H1 (cell line): ENCODE data around the gene SCRN3. TPM values are rescaled to one million over a fixed set of nuclear protein-coding genes. Genes with fewer than 3 reads are reported as not detected.

Experiments used
- CTCF ChIA-PET: fragments of 300-600 bp; sonication (Branson Sonifier 250); formaldehyde crosslinking; loops from one replicate; lab custom pipeline; 2021; ENCODE audit not compliant: partially characterized antibody; lab: Charles Lee
- POLR2A ChIA-PET: fragments of 300-600 bp; sonication (Branson Sonifier 250); formaldehyde crosslinking; loops from one replicate; lab custom pipeline; 2021; ENCODE audit warnings: inconsistent platforms; ENCODE audit not compliant: partially characterized antibody; lab: Charles Lee
- DNase-seq, 2 experiments: peaks; one replicate each; pipeline versions ENCODE4 v3.0.0 to v3.0.0-alpha.2; 2010 to 2022; ENCODE audit warnings: low spot score in 2 of 2, low read depth in 1 of 2, mixed read lengths in 1 of 2
- FAIRE-seq: peaks from 2 replicates; lab custom pipeline; 2011; peaks lifted over from hg19 to GRCh38; lab: Jason Lieb, UNC
- H2AFZ ChIP-seq: 2 replicates; pipeline ENCODE4 v1.8.1; 2012; ENCODE audit warnings: low read length, inconsistent platforms
- H2AK5ac ChIP-seq: 2 replicates; pipeline ENCODE4 v1.6.1; 2013; ENCODE audit warnings: low read depth, low read length
- H2BK120ac ChIP-seq: replicated peaks from 2 replicates; pipeline ENCODE3; 2013; ENCODE audit warnings: low read depth, low read length, inconsistent platforms
- H2BK12ac ChIP-seq: 2 replicates; pipeline ENCODE4 v1.6.1; 2013; ENCODE audit warnings: low read depth, low read length
- H2BK15ac ChIP-seq: 2 replicates; pipeline ENCODE4 v1.6.1; 2013; ENCODE audit warnings: low read length
- H2BK20ac ChIP-seq: 2 replicates; pipeline ENCODE4 v1.6.1; 2013; ENCODE audit warnings: low read length
- H2BK5ac ChIP-seq: 2 replicates; pipeline ENCODE4 v1.6.1; 2013; ENCODE audit warnings: low read depth, low read length
- H3K14ac ChIP-seq: 2 replicates; pipeline ENCODE4 v1.6.1; 2013; ENCODE audit warnings: inconsistent platforms; ENCODE audit not compliant: insufficient read length
- H3K18ac ChIP-seq: 2 replicates; pipeline ENCODE4 v1.6.1; 2013; ENCODE audit warnings: low read length; ENCODE audit errors: extremely low read depth
- H3K23ac ChIP-seq: 2 replicates; pipeline ENCODE4 v1.6.1; 2013; ENCODE audit warnings: inconsistent platforms; ENCODE audit not compliant: insufficient read length
- H3K23me2 ChIP-seq: 2 replicates; pipeline ENCODE4 v1.6.1; 2013; ENCODE audit warnings: low read depth, low read length
- H3K27ac ChIP-seq: 2 replicates; pipeline ENCODE4 v1.6.1; 2011; ENCODE audit warnings: low read depth, low read length, inconsistent platforms
- H3K27me3 ChIP-seq, 4 experiments: replicated peaks in 1 of 4; 1 replicate in 1 of 4; 2 replicates in 3 of 4; pipeline versions ENCODE4 v1.6.1 to v1.8.1; 2011 to 2013; ENCODE audit warnings: low read length in 3 of 4, mild to moderate bottlenecking in 3 of 4, inconsistent platforms in 2 of 4, mixed read lengths in 2 of 4, moderate library complexity in 1 of 4; ENCODE audit not compliant: control insufficient read depth in 3 of 4, insufficient read depth in 3 of 4; ENCODE audit errors: extremely low read depth in 1 of 4
- H3K36me3 ChIP-seq, 4 experiments: 2 replicates each; pipeline versions ENCODE4 v1.6.1 to v1.8.1; 2011 to 2013; ENCODE audit warnings: mild to moderate bottlenecking in 4 of 4, low read length in 3 of 4, moderate library complexity in 2 of 4, control low read depth in 1 of 4, inconsistent platforms in 1 of 4; ENCODE audit not compliant: insufficient read depth in 4 of 4, control insufficient read depth in 2 of 4
- H3K4ac ChIP-seq: replicated peaks from 2 replicates; pipeline ENCODE3; 2013; ENCODE audit warnings: low read length, low read depth, mixed read lengths, inconsistent platforms; ENCODE audit not compliant: insufficient read length
- H3K4me1 ChIP-seq, 4 experiments: replicated peaks in 1 of 4; 1 replicate in 1 of 4; 2 replicates in 3 of 4; pipeline versions ENCODE4 v1.6.1 to v1.8.1; 2011 to 2013; ENCODE audit warnings: low read length in 3 of 4, inconsistent platforms in 2 of 4, mixed read lengths in 1 of 4; ENCODE audit not compliant: insufficient read depth in 4 of 4, control insufficient read depth in 3 of 4
- H3K4me2 ChIP-seq, 2 experiments: 2 replicates each; pipeline versions ENCODE4 v1.6.1 to v1.8.1; 2011 to 2013; ENCODE audit warnings: low read depth in 2 of 2, low read length in 2 of 2, control low read depth in 1 of 2, inconsistent platforms in 1 of 2, mild to moderate bottlenecking in 1 of 2; ENCODE audit not compliant: insufficient read depth in 1 of 2
- H3K4me3 ChIP-seq, 4 experiments: fragments of 200-600, 300-600 bp in 1 of 4; sonication (generic), shearing (Covaris generic), sonication (Bioruptor Twin) in 1 of 4; 2 replicates each; pipeline versions ENCODE4 v1.5.1 to v1.8.1; 2011 to 2016; ENCODE audit warnings: low read length in 4 of 4, low read depth in 3 of 4, control low read depth in 2 of 4, inconsistent platforms in 2 of 4, mild to moderate bottlenecking in 2 of 4, mixed read lengths in 1 of 4, moderate library complexity in 1 of 4; ENCODE audit not compliant: insufficient read depth in 2 of 4; ENCODE audit errors: extremely low read depth in 1 of 4
- H3K56ac ChIP-seq: replicated peaks from 2 replicates; pipeline ENCODE3; 2013; ENCODE audit warnings: low read depth, mild to moderate bottlenecking, mixed read lengths, low read length, inconsistent platforms; ENCODE audit not compliant: insufficient read length
- H3K79me1 ChIP-seq: 2 replicates; pipeline ENCODE4 v1.6.1; 2013; ENCODE audit warnings: low read depth, low read length, control low read depth
- H3K79me2 ChIP-seq, 2 experiments: 2 replicates each; pipeline versions ENCODE4 v1.6.1 to v1.8.1; 2012 to 2013; ENCODE audit warnings: low read length in 2 of 2, mild to moderate bottlenecking in 2 of 2, inconsistent platforms in 1 of 2; ENCODE audit not compliant: insufficient read depth in 2 of 2, control insufficient read depth in 1 of 2
- H3K9ac ChIP-seq, 4 experiments: replicated peaks in 1 of 4; 1 replicate in 1 of 4; 2 replicates in 3 of 4; pipeline versions ENCODE4 v1.6.1 to v1.8.1; 2011 to 2013; ENCODE audit warnings: low read depth in 3 of 4, low read length in 3 of 4, control low read depth in 2 of 4, mild to moderate bottlenecking in 2 of 4, moderate library complexity in 2 of 4, inconsistent platforms in 1 of 4; ENCODE audit errors: extremely low read depth in 1 of 4
- H3K9me3 ChIP-seq, 2 experiments: 2 replicates each; pipeline versions ENCODE4 v1.6.1 to v1.8.1; 2012 to 2013; ENCODE audit warnings: mild to moderate bottlenecking in 2 of 2, moderate library complexity in 2 of 2, control low read depth in 1 of 2, inconsistent platforms in 1 of 2, low read depth in 1 of 2, low read length in 1 of 2, mixed read lengths in 1 of 2; ENCODE audit not compliant: insufficient read depth in 2 of 2
- H4K20me1 ChIP-seq, 2 experiments: replicated peaks in 1 of 2; 2 replicates each; pipeline versions ENCODE3 to v1.8.1; 2011 to 2013; ENCODE audit warnings: inconsistent platforms in 2 of 2, low read length in 2 of 2, mild to moderate bottlenecking in 1 of 2; ENCODE audit not compliant: insufficient read depth in 2 of 2, control insufficient read depth in 1 of 2
- H4K5ac ChIP-seq: 2 replicates; pipeline ENCODE4 v1.6.1; 2013; ENCODE audit warnings: low read length, low read depth, mixed read lengths, inconsistent platforms; ENCODE audit not compliant: insufficient read length
- H4K8ac ChIP-seq: 2 replicates; pipeline ENCODE4 v1.8.0; 2013; ENCODE audit warnings: mild to moderate bottlenecking, moderate library complexity, low read length, inconsistent platforms; ENCODE audit not compliant: insufficient read depth; ENCODE audit errors: extremely low read depth
- H4K91ac ChIP-seq: replicated peaks from 2 replicates; pipeline ENCODE3; 2013; ENCODE audit warnings: low read length, mixed read lengths, inconsistent platforms; ENCODE audit not compliant: insufficient read length
- ATF3 ChIP-seq: IDR thresholded peaks from 2 replicates; pipeline ENCODE4 v1.6.1; 2011; ENCODE audit warnings: low read depth, mild to moderate bottlenecking, low read length; ENCODE audit not compliant: insufficient read depth
- BCL11A ChIP-seq, 2 experiments: IDR thresholded peaks; one replicate each; pipeline ENCODE4 v1.6.1; 2011; ENCODE audit warnings: low read depth in 2 of 2, low read length in 2 of 2, mild to moderate bottlenecking in 2 of 2
- CREB1 ChIP-seq: IDR thresholded peaks from 2 replicates; pipeline ENCODE4 v1.6.1; 2012; ENCODE audit warnings: inconsistent platforms
- GTF2F1 ChIP-seq: IDR thresholded peaks from 2 replicates; pipeline ENCODE4 v1.6.1; 2012; ENCODE audit warnings: low read depth, low read length, improper control_type of control experiment, borderline replicate concordance
- RBBP5 ChIP-seq: IDR thresholded peaks from 2 replicates; pipeline ENCODE4 v1.7.1; 2012; ENCODE audit warnings: low read depth, mild to moderate bottlenecking, inconsistent platforms, low read length, moderate library complexity, borderline replicate concordance
- SIRT6 ChIP-seq: IDR thresholded peaks from one replicate; pipeline ENCODE4 v1.7.1; 2012; ENCODE audit warnings: low read length, inconsistent platforms
- SP2 ChIP-seq: IDR thresholded peaks from 2 replicates; pipeline ENCODE4 v1.6.1; 2012; ENCODE audit warnings: mild to moderate bottlenecking, low read length, inconsistent platforms
- SP4 ChIP-seq: IDR thresholded peaks from 2 replicates; pipeline ENCODE4 v1.6.1; 2012; ENCODE audit warnings: low read length, inconsistent platforms
- ZNF274 ChIP-seq: IDR thresholded peaks from 2 replicates; pipeline ENCODE4 v1.7.0; 2012; ENCODE audit warnings: low read length, borderline replicate concordance; ENCODE audit errors: extremely low read depth
- WGBS, 2 experiments: shearing (Covaris generic) in 1 of 2; methylation state at CpG; one replicate each; pipeline versions ENCODE4 v1.1.6 to v1.1.7; 2013 to 2015; ENCODE audit warnings: low lambda C conversion rate in 2 of 2, mixed read lengths in 2 of 2, inconsistent platforms in 1 of 2, low coverage in 1 of 2, missing lambda C conversion rate in 1 of 2; ENCODE audit not compliant: insufficient replicate concordance in 2 of 2, insufficient coverage in 1 of 2, insufficient read length in 1 of 2; ENCODE audit errors: extremely low coverage in 1 of 2, missing lambda C conversion rate in 1 of 2; 5-methylcytosine and 5-hydroxymethylcytosine counted together
- polyA plus RNA-seq, 7 experiments: library from polyadenylated mRNA; depleted of rRNA in 3 of 7; stranded (reverse) in 5 of 7; unstranded in 2 of 7; fragments of >200 nt in 5 of 7; fragments of 200-250 nt in 2 of 7; gene quantifications; 1 replicate in 5 of 7; 2 replicates in 1 of 7; 4 replicates in 1 of 7; pipeline versions ENCODE4 v1.2.1 to v1.2.3, GENCODE V29; 2011 to 2013; ENCODE audit warnings: missing spikeins in 2 of 7, mixed read lengths in 2 of 7
- total RNA-seq: library from RNA; stranded (reverse); fragmentation: NEBNext Ultra II Directional; extraction: Animal tissue kit (Norgen Biotek cat#: 25700); gene quantifications from 2 replicates; pipeline ENCODE4 v1.2.1, GENCODE V29; 2021
- TF ChIP-seq, protein P1 (sequence below), 3 experiments: IDR thresholded peaks; 1 replicate in 2 of 3; 2 replicates in 1 of 3; pipeline versions ENCODE4 v1.5.1 to v1.6.1; 2011; ENCODE audit warnings: low read length in 3 of 3, mild to moderate bottlenecking in 3 of 3, inconsistent platforms in 2 of 3, low read depth in 1 of 3, moderate library complexity in 1 of 3; ENCODE audit not compliant: insufficient read depth in 1 of 3; ENCODE audit errors: control extremely low read depth in 1 of 3
- TF ChIP-seq, protein P2 (sequence below): IDR thresholded peaks from 2 replicates; pipeline ENCODE4 v1.6.1; 2011; ENCODE audit warnings: low read length, improper control_type of control experiment

Gene SCRN3
- total and polyA plus RNA-seq, 2 of the 8 experiments (the other 6 are each of a cell fraction or from before 2014, with no cell fraction given), result 7.4 to 7.8 TPM

DNA sequence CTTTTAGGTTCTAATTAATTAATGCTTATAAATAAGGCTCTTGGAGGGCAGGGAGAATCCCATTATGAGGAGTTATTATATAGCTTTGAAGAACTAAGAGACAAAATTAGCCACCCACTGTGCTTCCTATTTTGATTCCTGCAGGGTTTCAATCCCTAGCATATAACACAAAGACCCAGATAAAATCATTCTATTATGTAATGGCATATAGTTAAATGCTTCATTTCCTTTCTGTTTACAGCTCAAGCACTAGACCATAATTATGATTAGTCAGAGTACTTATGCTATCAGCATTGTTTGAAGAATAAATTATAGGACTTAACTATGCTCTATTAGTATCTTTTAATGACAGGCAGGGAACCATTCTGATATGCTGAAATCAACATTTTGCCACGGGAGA is 82.2 kb downstream of the SCRN3 start:
- Histone ChIP-seq H3K4me3 (no peak overlapping the region), H3K27ac (no peak overlapping the region), H3K79me2 (no peaks in the 10 kb centered on the region), H4K91ac (no peak overlapping the region), H2AFZ (no peak overlapping the region), H2AK5ac (no peak overlapping the region), H2BK120ac (no peak overlapping the region), H3K36me3 (no peaks in the 10 kb centered on the region), H2BK5ac (no peak overlapping the region), H3K9ac (no peak overlapping the region), H3K56ac (no peak overlapping the region), H3K4ac (no peak overlapping the region), H2BK20ac (no peak overlapping the region), H3K18ac (no peak overlapping the region), H2BK15ac (no peak overlapping the region), H3K23me2 (no peaks in the 10 kb centered on the region), H4K5ac (no peak overlapping the region), H4K20me1 (no peaks in the 10 kb centered on the region), H3K4me2 (no peak overlapping the region), H3K4me1 (no peaks in the 10 kb centered on the region), H3K27me3 (no peaks in the 10 kb centered on the region), H4K8ac (no peak overlapping the region), H3K23ac (no peak overlapping the region), H3K79me1 (no peaks in the 10 kb centered on the region), H3K9me3 (no peaks in the 10 kb centered on the region), H2BK12ac (no peak overlapping the region), H3K14ac (no peak overlapping the region)
- ChIA-PET CTCF (interaction anchor here (1.6 kb wide), 1 partner anchor 69 kb away, joined by 4 read pairs; no protein-coding TSS in a partner anchor), POLR2A (no interaction called here)
- DNase-seq, result no peak
- WGBS, 2 experiments, result 91% methylated on average over 1 of the region's 1 CpG; no CpG with 5 or more reads in 1 of the 2 experiments
- FAIRE-seq, result no peak
- TF ChIP-seq CREB1 (no peak), RBBP5 (no peak), ATF3 (no peak), BCL11A (IDR thresholded peaks at IDR 0.05; ENCODE audit: low read depth in 2 of 2, low read length in 2 of 2) (no peak), SP2 (no peak), ZNF274 (no peak), SP4 (no peak), GTF2F1 (no peak), SIRT6 (no peak)
- TF ChIP-seq, protein P1, sequence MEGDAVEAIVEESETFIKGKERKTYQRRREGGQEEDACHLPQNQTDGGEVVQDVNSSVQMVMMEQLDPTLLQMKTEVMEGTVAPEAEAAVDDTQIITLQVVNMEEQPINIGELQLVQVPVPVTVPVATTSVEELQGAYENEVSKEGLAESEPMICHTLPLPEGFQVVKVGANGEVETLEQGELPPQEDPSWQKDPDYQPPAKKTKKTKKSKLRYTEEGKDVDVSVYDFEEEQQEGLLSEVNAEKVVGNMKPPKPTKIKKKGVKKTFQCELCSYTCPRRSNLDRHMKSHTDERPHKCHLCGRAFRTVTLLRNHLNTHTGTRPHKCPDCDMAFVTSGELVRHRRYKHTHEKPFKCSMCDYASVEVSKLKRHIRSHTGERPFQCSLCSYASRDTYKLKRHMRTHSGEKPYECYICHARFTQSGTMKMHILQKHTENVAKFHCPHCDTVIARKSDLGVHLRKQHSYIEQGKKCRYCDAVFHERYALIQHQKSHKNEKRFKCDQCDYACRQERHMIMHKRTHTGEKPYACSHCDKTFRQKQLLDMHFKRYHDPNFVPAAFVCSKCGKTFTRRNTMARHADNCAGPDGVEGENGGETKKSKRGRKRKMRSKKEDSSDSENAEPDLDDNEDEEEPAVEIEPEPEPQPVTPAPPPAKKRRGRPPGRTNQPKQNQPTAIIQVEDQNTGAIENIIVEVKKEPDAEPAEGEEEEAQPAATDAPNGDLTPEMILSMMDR (IDR thresholded peaks at IDR 0.05; ENCODE audit: control extremely low read depth in 1 of 3, insufficient read depth in 1 of 3, low read depth in 1 of 3, low read length in 3 of 3), result no peak
- TF ChIP-seq, protein P2, sequence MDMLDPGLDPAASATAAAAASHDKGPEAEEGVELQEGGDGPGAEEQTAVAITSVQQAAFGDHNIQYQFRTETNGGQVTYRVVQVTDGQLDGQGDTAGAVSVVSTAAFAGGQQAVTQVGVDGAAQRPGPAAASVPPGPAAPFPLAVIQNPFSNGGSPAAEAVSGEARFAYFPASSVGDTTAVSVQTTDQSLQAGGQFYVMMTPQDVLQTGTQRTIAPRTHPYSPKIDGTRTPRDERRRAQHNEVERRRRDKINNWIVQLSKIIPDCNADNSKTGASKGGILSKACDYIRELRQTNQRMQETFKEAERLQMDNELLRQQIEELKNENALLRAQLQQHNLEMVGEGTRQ, result no peak
